ENCODE measurements around the gene KLRC2.

GRCh38 chr12:10454531-10454930 is 18.7 kb upstream of the KLRC2 start:
- TF ChIP-seq CTCF (IDR thresholded peaks at IDR 0.05; ENCODE audit: low read length) (no peak), EZH2 (IDR thresholded peaks at IDR 0.05; ENCODE audit: borderline replicate concordance, low read length) (no peak)
